GM12891 (cell line): ENCODE results near the gene RAB26.

Experiments
- POLR2A ChIP-seq: IDR thresholded peaks from 2 replicates; pipeline ENCODE4 v1.6.1; 2011; ENCODE audit warnings: low read depth, low read length, control low read depth
- POLR2AphosphoS5 ChIP-seq: IDR thresholded peaks from 2 replicates; pipeline ENCODE4 v1.6.1; 2011; ENCODE audit warnings: low read depth, low read length, control low read depth
- TAF1 ChIP-seq: IDR thresholded peaks from 2 replicates; pipeline ENCODE4 v1.6.1; 2011; ENCODE audit warnings: low read depth, low read length, control low read depth

GRCh38 chr16:2175454-2175853, 27.0 kb downstream of the RAB26 start:
- TF ChIP-seq POLR2A (no peak), POLR2AphosphoS5 (no peak), TAF1 (no peak)
